Effector memory CD4-positive, alpha-beta T cell (primary cell): ENCODE results near the gene FGD2.
"Not testable (repeated sequence)": the region's sequence is repeated elsewhere in the genome, so short reads cannot be mapped to it uniquely, and the experiment has no call there.

ENCODE experiments used
- DNase-seq, 3 donors: peaks; one replicate each; pipeline ENCODE4 v3.0.0-alpha.2; 2020
- H3K27ac ChIP-seq: 2 replicates; pipeline ENCODE4 v1.7.0; 2013; ENCODE audit warnings: mild to moderate bottlenecking, low read length, moderate library complexity; ENCODE audit not compliant: insufficient read depth, poor library complexity, severe bottlenecking
- H3K27me3 ChIP-seq: replicated peaks from 2 replicates; pipeline ENCODE4 v1.7.0; 2013; ENCODE audit warnings: mild to moderate bottlenecking, low read length; ENCODE audit not compliant: insufficient read depth, control insufficient read depth, poor library complexity, severe bottlenecking
- H3K36me3 ChIP-seq: 2 replicates; pipeline ENCODE4 v1.7.0; 2013; ENCODE audit warnings: mild to moderate bottlenecking, low read length, moderate library complexity; ENCODE audit not compliant: control insufficient read depth, insufficient read depth
- H3K4me1 ChIP-seq: 2 replicates; pipeline ENCODE4 v1.7.0; 2013; ENCODE audit warnings: low read length, mild to moderate bottlenecking; ENCODE audit not compliant: control insufficient read depth, insufficient read depth, poor library complexity, severe bottlenecking
- H3K4me3 ChIP-seq: 2 replicates; pipeline ENCODE4 v1.7.0; 2013; ENCODE audit warnings: low read length, low read depth, mild to moderate bottlenecking; ENCODE audit not compliant: insufficient read depth, poor library complexity, severe bottlenecking
- H3K9me3 ChIP-seq: 2 replicates; pipeline ENCODE4 v1.7.0; 2013; ENCODE audit warnings: mild to moderate bottlenecking, low read length, moderate library complexity; ENCODE audit not compliant: control insufficient read depth

FGD2 gene

GRCh38 chr6:37057128-37057471 lies 51.6 kb downstream of the FGD2 start:
- no peaks in the 10 kb centered on the region for H3K36me3 ChIP-seq
- H3K4me1 ChIP-seq = no peaks in the 10 kb centered on the region
- no peaks in the 10 kb centered on the region for H3K9me3 ChIP-seq
- DNase-seq = no peak
- no peaks in the 10 kb centered on the region for H3K27me3 ChIP-seq
- H3K4me3 ChIP-seq = no peak overlapping the region
- no peak overlapping the region for H3K27ac ChIP-seq

DNA sequence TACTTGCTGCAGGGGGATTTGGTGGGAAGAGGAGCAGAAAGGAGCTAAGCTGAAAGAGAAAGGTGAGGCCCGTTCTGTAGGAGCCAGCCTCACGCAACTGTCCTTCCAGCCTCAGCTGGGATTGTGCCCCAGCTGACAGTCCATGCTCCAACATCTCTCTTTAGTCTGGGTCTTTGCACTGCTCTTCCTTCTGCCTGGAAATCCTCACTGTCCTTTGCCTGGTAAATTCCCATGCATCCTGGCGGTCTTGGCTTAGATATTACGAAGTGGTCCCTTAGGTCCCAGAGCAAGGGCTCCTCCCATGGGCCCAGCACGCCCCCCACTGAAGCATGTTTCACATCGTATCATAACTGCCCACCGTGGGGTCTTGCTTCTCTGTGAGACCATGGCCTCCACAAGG lies 52.2 kb downstream of the FGD2 start:
- no peak overlapping the region for H3K4me3 ChIP-seq
- H3K27ac ChIP-seq = no peak overlapping the region
- H3K4me1 ChIP-seq = no peaks in the 10 kb centered on the region
- no peak for DNase-seq
- H3K9me3 ChIP-seq = no peaks in the 10 kb centered on the region
- H3K36me3 ChIP-seq = no peaks in the 10 kb centered on the region
- no peaks in the 10 kb centered on the region for H3K27me3 ChIP-seq

- H3K27ac ChIP-seq = no peak overlapping the region
- no peaks in the 10 kb centered on the region for H3K4me1 ChIP-seq
- H3K27me3 ChIP-seq = no peaks in the 10 kb centered on the region
- H3K9me3 ChIP-seq = no peaks in the 10 kb centered on the region
- no peak overlapping the region for H3K4me3 ChIP-seq
- no peak for DNase-seq
- no peaks in the 10 kb centered on the region for H3K36me3 ChIP-seq
These were observed 52.7 kb downstream of the FGD2 start for GRCh38 chr6:37058084-37058586.

DNA sequence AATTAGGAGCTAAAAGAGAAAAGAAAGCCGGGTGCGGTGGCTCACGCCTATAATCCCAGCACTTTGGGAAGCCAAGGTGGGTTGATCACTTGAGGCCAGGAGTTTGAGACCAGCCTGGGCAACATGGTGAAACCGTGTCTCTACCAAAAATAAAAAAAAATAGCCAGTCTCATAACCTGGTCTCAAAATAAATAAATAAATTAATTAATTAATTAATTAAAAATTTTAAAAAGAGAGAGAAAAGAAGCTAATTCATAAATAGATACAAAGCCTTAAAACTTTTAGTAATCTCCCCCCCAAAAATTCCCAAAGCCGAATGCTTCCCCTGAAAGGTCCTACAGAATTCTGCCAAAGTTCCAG lies 53.5 kb downstream of the FGD2 start:
- not testable (repeated sequence) for H3K27me3 ChIP-seq, H3K27ac ChIP-seq, H3K4me1 ChIP-seq

DNA sequence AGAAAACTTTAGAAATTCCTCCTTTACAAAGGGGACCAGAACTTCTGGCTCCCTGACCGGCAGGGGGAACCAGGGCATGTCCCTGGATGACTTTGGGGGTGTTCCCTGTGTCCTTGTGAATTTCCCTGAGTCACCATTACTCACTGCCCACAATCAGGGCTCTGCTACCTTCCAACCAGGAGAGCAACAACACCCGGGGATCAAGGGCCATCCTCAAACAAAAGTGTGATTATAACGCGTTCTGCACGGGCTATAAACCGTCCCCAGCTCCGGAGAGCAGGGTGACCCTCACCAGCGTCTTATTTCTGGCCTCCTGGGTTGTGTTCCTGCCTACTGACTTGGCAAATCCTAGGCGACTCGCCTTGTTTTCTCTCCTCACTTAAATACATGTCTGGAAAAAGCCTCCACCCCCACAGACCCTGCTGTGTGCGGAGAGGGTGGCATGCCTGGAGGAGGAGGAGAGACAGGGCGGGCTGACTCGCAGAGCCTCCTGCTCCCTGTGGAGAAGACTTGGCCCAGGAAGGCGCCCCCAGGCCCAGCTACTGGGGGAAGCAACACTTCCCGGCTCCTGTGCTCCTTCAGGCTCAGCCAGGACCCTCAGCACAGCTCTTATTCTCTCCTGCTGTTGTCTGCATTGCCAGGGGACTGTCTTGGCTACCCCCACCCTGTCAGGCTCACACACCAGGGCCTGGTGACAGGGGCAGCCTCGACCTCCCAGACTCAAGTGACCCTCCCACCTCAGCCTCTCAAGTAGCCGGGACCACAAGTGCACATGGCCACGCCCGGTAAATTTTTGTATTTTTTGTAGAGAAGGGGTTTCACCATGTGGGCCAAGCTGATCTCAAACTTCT lies 54.1 kb downstream of the FGD2 start:
- H3K9me3 ChIP-seq = no peaks in the 10 kb centered on the region
- DNase-seq = no peak
- no peak overlapping the region for H3K27ac ChIP-seq
- no peak overlapping the region for H3K4me3 ChIP-seq
- H3K4me1 ChIP-seq = no peaks in the 10 kb centered on the region
- H3K36me3 ChIP-seq = no peaks in the 10 kb centered on the region
- no peaks in the 10 kb centered on the region for H3K27me3 ChIP-seq

More for the DNA sequence above, 53.5 kb downstream of the FGD2 start:
- H3K36me3 ChIP-seq, H3K4me3 ChIP-seq, DNase-seq, H3K9me3 ChIP-seq: not testable (repeated sequence)

GRCh38 chr6:37060195-37060559 lies 54.7 kb downstream of the FGD2 start:
- Histone ChIP-seq H3K9me3 (no peaks in the 10 kb centered on the region), H3K36me3 (no peaks in the 10 kb centered on the region), H3K4me3 (no peak overlapping the region), H3K27me3 (no peaks in the 10 kb centered on the region), H3K27ac (no peak overlapping the region), H3K4me1 (no peaks in the 10 kb centered on the region)
- no peak for DNase-seq

DNA sequence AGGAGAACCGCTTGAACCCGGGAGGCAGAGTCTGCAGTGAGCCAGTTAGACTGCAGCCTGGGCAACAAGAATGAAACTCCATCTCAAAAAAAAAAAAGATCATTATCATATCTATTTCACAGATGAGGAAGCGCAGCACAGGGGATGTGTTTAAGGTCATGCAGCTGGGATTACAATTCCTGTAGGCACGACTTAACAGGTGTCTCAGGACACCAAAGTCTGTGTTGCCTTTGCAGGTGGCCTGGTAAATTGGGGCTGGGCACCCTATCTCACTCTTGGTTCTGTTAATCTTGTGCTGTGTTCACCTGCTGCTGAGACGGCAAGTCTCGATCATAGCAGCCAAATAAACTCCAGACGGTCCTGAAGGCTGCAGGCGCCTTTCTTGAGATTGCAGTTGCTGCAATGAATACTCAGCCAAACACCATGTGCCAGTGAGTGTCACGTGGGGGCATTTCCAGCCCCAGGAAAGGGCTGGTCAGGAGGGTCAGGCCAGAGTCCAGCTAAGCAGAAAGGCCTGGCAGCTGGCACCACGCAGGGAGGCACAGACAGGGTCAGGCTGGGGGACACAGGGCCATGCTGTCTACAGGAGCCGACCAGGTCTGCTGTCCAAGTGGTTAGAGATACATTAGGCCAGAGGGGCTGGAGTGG lies 55.8 kb downstream of the FGD2 start:
- Histone ChIP-seq H3K36me3 (no peaks in the 10 kb centered on the region), H3K27me3 (no peaks in the 10 kb centered on the region), H3K4me1 (no peaks in the 10 kb centered on the region), H3K9me3 (no peaks in the 10 kb centered on the region), H3K27ac (no peak overlapping the region), H3K4me3 (no peak overlapping the region)
- no peak for DNase-seq

DNA sequence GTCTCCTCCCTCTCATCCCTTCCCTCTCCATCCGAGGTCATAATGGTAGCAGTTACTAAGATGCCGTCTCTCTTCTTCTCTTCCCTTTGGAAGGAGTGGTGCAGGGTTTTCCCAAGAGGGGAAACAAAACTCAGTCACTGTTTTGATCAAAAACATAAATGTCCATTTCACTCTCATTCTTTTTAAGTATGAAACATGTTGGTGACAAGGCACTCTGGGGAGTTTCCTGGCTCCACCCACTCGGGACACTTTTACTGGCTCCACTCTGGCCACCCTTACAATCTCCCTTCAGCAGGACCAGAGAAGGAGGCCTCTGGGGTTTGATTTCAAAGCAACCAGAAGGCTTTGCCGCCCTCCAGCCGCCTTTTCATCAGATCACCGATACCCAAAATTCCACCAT lies 57.0 kb downstream of the FGD2 start:
- no peak overlapping the region for H3K4me3 ChIP-seq
- no peaks in the 10 kb centered on the region for H3K4me1 ChIP-seq
- H3K27me3 ChIP-seq = no peaks in the 10 kb centered on the region
- no peak for DNase-seq
- H3K9me3 ChIP-seq = no peaks in the 10 kb centered on the region
- H3K36me3 ChIP-seq = no peaks in the 10 kb centered on the region
- no peak overlapping the region for H3K27ac ChIP-seq

GRCh38 chr6:37068356-37069270 lies 63.2 kb downstream of the FGD2 start:
- no peak overlapping the region for H3K4me3 ChIP-seq
- no peak for DNase-seq
- H3K9me3 ChIP-seq = no peaks in the 10 kb centered on the region
- no peaks in the 10 kb centered on the region for H3K4me1 ChIP-seq
- no peaks in the 10 kb centered on the region for H3K27me3 ChIP-seq
- no peaks in the 10 kb centered on the region for H3K36me3 ChIP-seq
- H3K27ac ChIP-seq = no peak overlapping the region

- no peak for DNase-seq
- no peaks in the 10 kb centered on the region for H3K4me1 ChIP-seq
- no peak overlapping the region for H3K27ac ChIP-seq
- H3K36me3 ChIP-seq = no peaks in the 10 kb centered on the region
- H3K9me3 ChIP-seq = no peaks in the 10 kb centered on the region
- H3K4me3 ChIP-seq = no peak overlapping the region
- H3K27me3 ChIP-seq = no peaks in the 10 kb centered on the region
These were observed 64.2 kb downstream of the FGD2 start for GRCh38 chr6:37069639-37070038.
